Small intestine (tissue), 7 donors: ENCODE data around the gene SMAD6. TPM values are rescaled to one million over a fixed set of nuclear protein-coding genes. Genes with fewer than 3 reads are reported as not detected.

Source experiments
- DNase-seq, 2 donors: peaks; one replicate each; pipeline versions ENCODE4 v3.0.0 to v3.0.0-alpha.2; 2013
- FAIRE-seq: peaks from 2 replicates; lab custom pipeline; 2012; peaks lifted over from hg19 to GRCh38; lab: Jason Lieb, UNC
- H3K27ac ChIP-seq, 3 donors: one replicate each; pipeline ENCODE4 v1.5.1; 2013; ENCODE audit warnings: low read length in 2 of 3, mild to moderate bottlenecking in 2 of 3, control low read depth in 1 of 3, inconsistent platforms in 1 of 3, low read depth in 1 of 3, moderate library complexity in 1 of 3
- H3K27me3 ChIP-seq, 3 donors: one replicate each; pipeline ENCODE4 v1.6.1; 2013; ENCODE audit warnings: low read length in 3 of 3, inconsistent platforms in 1 of 3; ENCODE audit not compliant: control insufficient read depth in 3 of 3, insufficient read depth in 3 of 3
- H3K36me3 ChIP-seq, 3 donors: one replicate each; pipeline ENCODE4 v1.6.1; 2013; ENCODE audit warnings: low read length in 3 of 3, inconsistent platforms in 1 of 3, low read depth in 1 of 3, mild to moderate bottlenecking in 1 of 3, moderate library complexity in 1 of 3; ENCODE audit not compliant: control insufficient read depth in 3 of 3, insufficient read depth in 2 of 3
- H3K4me1 ChIP-seq, 3 donors: one replicate each; pipeline ENCODE4 v1.6.1; 2013; ENCODE audit warnings: low read length in 2 of 3, inconsistent platforms in 1 of 3, low read depth in 1 of 3, mild to moderate bottlenecking in 1 of 3, moderate library complexity in 1 of 3; ENCODE audit not compliant: control insufficient read depth in 3 of 3, insufficient read depth in 2 of 3
- H3K4me3 ChIP-seq, 3 donors: one replicate each; pipeline ENCODE4 v1.5.1; 2013; ENCODE audit warnings: low read length in 3 of 3, control low read depth in 1 of 3, inconsistent platforms in 1 of 3, low read depth in 1 of 3, mild to moderate bottlenecking in 1 of 3, moderate library complexity in 1 of 3
- H3K9me3 ChIP-seq, 2 donors: one replicate each; pipeline ENCODE4 v1.6.1; 2013; ENCODE audit warnings: low read depth in 1 of 2, low read length in 1 of 2; ENCODE audit not compliant: control insufficient read depth in 2 of 2, insufficient read depth in 1 of 2
- WGBS, 3 donors: extraction: QIAGEN DNeasy Blood & Tissue Kit; methylation state at CpG; one replicate each; pipeline ENCODE4 v1.1.7; 2013; 5-methylcytosine and 5-hydroxymethylcytosine counted together
- polyA plus RNA-seq, 4 donors: library from polyadenylated mRNA; stranded (reverse) in 3 of 4; unstranded in 1 of 4; fragments of 200-250 nt in 3 of 4; fragments of 120-200 nt in 1 of 4; gene quantifications; one replicate each; pipeline versions ENCODE4 v1.2.1 to v1.2.3, GENCODE V29; 2013
- donor health status: healthy with polysubstance abuse.
- donor health status: control.
- donor health status: control.
- donor health status: Bipolar disorder and iron deficiency.
- donor health status: healthy.

SMAD6 gene
- polyA plus RNA-seq, 4 donors = 0.89 to 23.6 (median 10.4) TPM

- Histone ChIP-seq H3K9me3 (no peaks in the 10 kb centered on the region), H3K27me3 (no peaks in the 10 kb centered on the region), H3K27ac (no peak overlapping the region), H3K36me3 (no peaks in the 10 kb centered on the region), H3K4me3 (no peak overlapping the region), H3K4me1 (no peaks in the 10 kb centered on the region)
- DNase-seq (no peak), FAIRE-seq (no peak)
- WGBS, 3 donors = 79 to 88% (median 82%) methylated on average over 3 of the region's 3 CpGs
Measured at GRCh38 chr15:66692391-66692790, 9.6 kb upstream of the SMAD6 start.

- FAIRE-seq = no peak
- H3K4me3 ChIP-seq = no peak overlapping the region
Measured at GRCh38 chr15:66692808-66693596, 9.0 kb upstream of the SMAD6 start.

GRCh38 chr15:66696770-66697169, 5.3 kb upstream of the SMAD6 start:
- WGBS, 3 donors = 90 to 94% (median 90%) methylated on average over 4 of the region's 4 CpGs
- Histone ChIP-seq H3K27me3 (no peaks in the 10 kb centered on the region), H3K9me3 (no peaks in the 10 kb centered on the region), H3K36me3 (no peaks in the 10 kb centered on the region), H3K4me1 (peaks cover 0 to 5% (median 0%) of the 10 kb centered on the region in 3 donors), H3K27ac (no peak overlapping the region), H3K4me3 (no peak overlapping the region)
- DNase-seq (no peak), FAIRE-seq (no peak)

More at GRCh38 chr15:66692808-66693596, 9.0 kb upstream of the SMAD6 start:
- H3K27ac ChIP-seq = no peak overlapping the region
- DNase-seq = no peak
- WGBS, 3 donors = 67 to 82% (median 68%) methylated on average over 6 of the region's 6 CpGs
- no peaks in the 10 kb centered on the region for H3K4me1 ChIP-seq
- no peaks in the 10 kb centered on the region for H3K27me3 ChIP-seq
- H3K36me3 ChIP-seq = no peaks in the 10 kb centered on the region
- H3K9me3 ChIP-seq = no peaks in the 10 kb centered on the region

GRCh38 chr15:66698318-66698961, 3.6 kb upstream of the SMAD6 start:
- WGBS, 3 donors = 14 to 41% (median 40%) methylated on average over 6 of the region's 6 CpGs
- no peak for FAIRE-seq
- Histone ChIP-seq H3K27me3 (no peaks in the 10 kb centered on the region), H3K36me3 (no peaks in the 10 kb centered on the region), H3K9me3 (no peaks in the 10 kb centered on the region), H3K4me3 (no peak overlapping the region), H3K4me1 (peaks cover 0 to 5% (median 0%) of the 10 kb centered on the region in 3 donors), H3K27ac (no peak overlapping the region)
- peak; percentile 72 to 84 for DNase-seq

GRCh38 chr15:66698971-66699370, 3.1 kb upstream of the SMAD6 start:
- Histone ChIP-seq H3K9me3 (no peaks in the 10 kb centered on the region), H3K27ac (no peak overlapping the region), H3K27me3 (no peaks in the 10 kb centered on the region), H3K4me1 (peaks cover 0 to 5% (median 0%) of the 10 kb centered on the region in 3 donors), H3K4me3 (no peak overlapping the region), H3K36me3 (no peaks in the 10 kb centered on the region)
- DNase-seq = no peak
- WGBS, 3 donors = 76 to 90% (median 89%) methylated on average over 6 of the region's 6 CpGs
- FAIRE-seq = no peak

GRCh38 chr15:66700412-66700801, 1.6 kb upstream of the SMAD6 start:
- H3K4me3 ChIP-seq = peak overlapping the region in 2 of 3 donors; percentile 59 to 80
- peaks cover 0 to 10% (median 0%) of the 10 kb centered on the region in 3 donors for H3K4me1 ChIP-seq
- no peaks in the 10 kb centered on the region for H3K27me3 ChIP-seq
- H3K9me3 ChIP-seq = no peaks in the 10 kb centered on the region
- peak overlapping the region in 2 of 3 donors; percentile 29 to 63 for H3K27ac ChIP-seq
- FAIRE-seq (no peak), DNase-seq (no peak)
- H3K36me3 ChIP-seq = peaks cover 0 to 7% (median 0%) of the 10 kb centered on the region in 3 donors
- 4 to 9% (median 8%) methylated on average over 13 of the region's 13 CpGs for WGBS, 3 donors

- DNase-seq (peak; percentile 96 to 98), FAIRE-seq (no peak)
- Histone ChIP-seq H3K27me3 (no peaks in the 10 kb centered on the region), H3K36me3 (peaks cover 0 to 12% (median 0%) of the 10 kb centered on the region in 3 donors), H3K9me3 (no peaks in the 10 kb centered on the region), H3K4me3 (peak overlapping the region; percentile 48 to 95 (median 80)), H3K4me1 (peaks cover 0 to 15% (median 0%) of the 10 kb centered on the region in 3 donors), H3K27ac (peak overlapping the region; percentile 22 to 88 (median 88))
- 0 to 1% (median 1%) methylated on average over 29 to 68 of the region's 68 CpGs for WGBS, 3 donors
Measured at GRCh38 chr15:66700802-66701421, 1.1 kb upstream of the SMAD6 start.

GRCh38 chr15:66701422-66702034, 508 bp upstream of the SMAD6 start:
- Histone ChIP-seq H3K36me3 (peaks cover 0 to 18% (median 0%) of the 10 kb centered on the region in 3 donors), H3K4me3 (peak overlapping the region; percentile 48 to 95 (median 80)), H3K27ac (peak overlapping the region; percentile 22 to 88 (median 88)), H3K4me1 (peaks cover 0 to 21% (median under 1%) of the 10 kb centered on the region in 3 donors), H3K9me3 (no peaks in the 10 kb centered on the region), H3K27me3 (no peaks in the 10 kb centered on the region)
- DNase-seq (peak; percentile 50 to 84), FAIRE-seq (no peak)
- 0% methylated on average over 44 to 48 of the region's 48 CpGs for WGBS, 3 donors
